ENCODE results near the gene LBHD1. TPM values are rescaled to one million over a fixed set of nuclear protein-coding genes. Genes with fewer than 3 reads are reported as not detected.

The LBHD1 gene
- total RNA-seq: 2.6 and 4.5 TPM in 2 replicates

GRCh38 chr11:62671608-62672389 lies at the start of gene LBHD1, which contains the start of gene UQCC3:
Gene LBHD1 (minus strand): TSS chr11:62672267. CDS start chr11:62670031, 2,236 bp downstream.
Gene UQCC3 (plus strand): TSS chr11:62671673. CDS start chr11:62671746, 73 bp downstream.

GRCh38 chr11:62707277-62707861 lies 35.3 kb upstream of the LBHD1 start, which contains the start of the genes BSCL2 and GNG3:
Gene BSCL2 (minus strand): TSS chr11:62707424. CDS start chr11:62707195, 229 bp downstream.
Gene GNG3 (plus strand): TSS chr11:62707676. CDS start chr11:62708296, 620 bp downstream.

GRCh38 chr11:62689421-62690183 lies 17.5 kb upstream of the LBHD1 start, which contains the start of gene LRRN4CL:
Gene LRRN4CL (minus strand): TSS chr11:62689530. CDS start chr11:62688508, 1,022 bp downstream.

GRCh38 chr11:62678770-62679696 lies 7.0 kb upstream of the LBHD1 start, which contains the start of gene UBXN1:
Gene UBXN1 (minus strand): TSS chr11:62679073. CDS start chr11:62678923, 150 bp downstream.

GRCh38 chr11:62665075-62665598 lies 6.9 kb downstream of the LBHD1 start, which contains the start of the genes C11orf98 and CSKMT:
Gene C11orf98 (minus strand): TSS chr11:62665210. CDS start chr11:62665169, 41 bp downstream.
Gene CSKMT (plus strand): TSS chr11:62665312. CDS start chr11:62665880, 568 bp downstream.

GRCh38 chr11:62645946-62646824 lies 25.9 kb downstream of the LBHD1 start, which contains the start of gene GANAB:
Gene GANAB (minus strand): TSS chr11:62646613. CDS start chr11:62646599, 14 bp downstream.

GRCh38 chr11:62621567-62622470 lies 50.2 kb downstream of the LBHD1 start, which contains the start of gene B3GAT3:
Gene B3GAT3 (minus strand): TSS chr11:62621986. CDS start chr11:62621947, 39 bp downstream.

Other genes with a start within 250 kb of the LBHD1 start
- 358 and 476 TPM in 2 replicates for gene AHNAK, start 125.5 kb downstream of the LBHD1 start, total RNA-seq
- gene EEF1G, start 98.4 kb downstream of the LBHD1 start, total RNA-seq: 2,284 and 3,184 TPM in 2 replicates
- 5.0 and 7.9 TPM in 2 replicates for gene TUT1, start 80.7 kb downstream of the LBHD1 start, total RNA-seq
- 59.9 and 63.9 TPM in 2 replicates for gene MTA2, start 70.4 kb downstream of the LBHD1 start, total RNA-seq
- gene EML3, start 59.5 kb downstream of the LBHD1 start, total RNA-seq: 36.8 and 40.0 TPM in 2 replicates
- 21.1 and 28.0 TPM in 2 replicates for gene ROM1, start 59.0 kb downstream of the LBHD1 start, total RNA-seq
- gene B3GAT3, start 50.3 kb downstream of the LBHD1 start, total RNA-seq: 35.5 and 50.5 TPM in 2 replicates
- gene GANAB, start 25.7 kb downstream of the LBHD1 start, total RNA-seq: 226 and 265 TPM in 2 replicates
- gene INTS5, start 19.0 kb downstream of the LBHD1 start, total RNA-seq: 19.7 and 23.8 TPM in 2 replicates
- gene C11orf98, start 7.1 kb downstream of the LBHD1 start, total RNA-seq: 24.9 and 34.9 TPM in 2 replicates
- 4.9 and 11.0 TPM in 2 replicates for gene CSKMT, start 7.0 kb downstream of the LBHD1 start, total RNA-seq
- gene UQCC3, start 594 bp downstream of the LBHD1 start, total RNA-seq: 10.3 and 11.5 TPM in 2 replicates
- gene UBXN1, start 6.8 kb upstream of the LBHD1 start, total RNA-seq: 103 and 276 TPM in 2 replicates
- 5.3 and 18.2 TPM in 2 replicates for gene LRRN4CL, start 17.3 kb upstream of the LBHD1 start, total RNA-seq
- 35.5 and 69.3 TPM in 2 replicates for gene BSCL2, start 35.2 kb upstream of the LBHD1 start, total RNA-seq
- not detected in 2 replicates for gene GNG3, start 35.4 kb upstream of the LBHD1 start, total RNA-seq
- gene HNRNPUL2, start 55.2 kb upstream of the LBHD1 start, total RNA-seq: 7.5 and 10.1 TPM in 2 replicates
- 33.3 and 34.9 TPM in 2 replicates for gene TTC9C, start 56.2 kb upstream of the LBHD1 start, total RNA-seq
- gene ZBTB3, start 81.9 kb upstream of the LBHD1 start, total RNA-seq: 6.1 and 8.3 TPM in 2 replicates
- 77.4 and 86.6 TPM in 2 replicates for gene POLR2G, start 89.3 kb upstream of the LBHD1 start, total RNA-seq
- gene TAF6L, start 99.1 kb upstream of the LBHD1 start, total RNA-seq: 13.7 and 17.6 TPM in 2 replicates
- gene TMEM179B, start 115.1 kb upstream of the LBHD1 start, total RNA-seq: 75.6 and 85.9 TPM in 2 replicates
- 31.0 and 34.3 TPM in 2 replicates for gene TMEM223, start 119.7 kb upstream of the LBHD1 start, total RNA-seq
- gene NXF1, start 133.2 kb upstream of the LBHD1 start, total RNA-seq: 26.2 and 38.2 TPM in 2 replicates
- 30.7 and 35.2 TPM in 2 replicates for gene STX5, start 159.8 kb upstream of the LBHD1 start, total RNA-seq
- gene TEX54, start 160.6 kb upstream of the LBHD1 start, total RNA-seq: not detected in 2 replicates
- 40.7 and 56.0 TPM in 2 replicates for gene WDR74, start 167.3 kb upstream of the LBHD1 start, total RNA-seq
- gene SLC3A2, start 208.6 kb upstream of the LBHD1 start, total RNA-seq: 211 and 250 TPM in 2 replicates
- gene CHRM1, start 249.1 kb upstream of the LBHD1 start, total RNA-seq: not detected in 2 replicates

Measured in pericardium fibroblast (primary cell).